ENCODE results near the gene TMEM92.

The TMEM92 gene

DNA sequence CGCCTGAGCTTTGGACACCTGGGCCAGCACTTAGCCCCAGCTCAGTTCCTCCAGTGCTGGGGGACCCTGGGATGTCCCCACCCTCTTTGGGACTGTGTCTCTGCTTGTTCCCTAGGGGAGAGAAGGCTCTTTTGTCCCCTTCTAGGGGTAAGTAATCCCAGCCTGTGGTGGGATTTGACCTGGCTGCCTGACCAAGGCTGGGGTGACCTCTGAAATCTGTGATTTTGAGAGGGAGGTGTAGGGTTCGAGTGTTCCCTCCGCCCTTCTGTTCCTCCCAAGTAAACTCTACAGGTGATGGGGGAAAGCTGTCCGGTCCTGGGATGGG lies 593 bp downstream of the TMEM92 start:
- no peak for DNase-seq (ENCODE audit: extremely low read depth, low read depth)
- no peak for TF ChIP-seq CTCF (IDR thresholded peaks at IDR 0.05; ENCODE audit: low read depth, low read length)

- TF ChIP-seq CTCF (IDR thresholded peaks at IDR 0.05; ENCODE audit: low read depth, low read length) = no peak
- DNase-seq (ENCODE audit: extremely low read depth, low read depth) = no peak
These were observed 1.0 kb downstream of the TMEM92 start for GRCh38 chr17:50275279-50275678.

- no peak for DNase-seq (ENCODE audit: extremely low read depth, low read depth)
- TF ChIP-seq CTCF (IDR thresholded peaks at IDR 0.05; ENCODE audit: low read depth, low read length) = no peak
These were observed 2.5 kb downstream of the TMEM92 start for GRCh38 chr17:50276588-50277356.

- DNase-seq (ENCODE audit: extremely low read depth, low read depth) = no peak
- no peak for TF ChIP-seq CTCF (IDR thresholded peaks at IDR 0.05; ENCODE audit: low read depth, low read length)
These were observed 3.1 kb downstream of the TMEM92 start for GRCh38 chr17:50277357-50277754.

DNA sequence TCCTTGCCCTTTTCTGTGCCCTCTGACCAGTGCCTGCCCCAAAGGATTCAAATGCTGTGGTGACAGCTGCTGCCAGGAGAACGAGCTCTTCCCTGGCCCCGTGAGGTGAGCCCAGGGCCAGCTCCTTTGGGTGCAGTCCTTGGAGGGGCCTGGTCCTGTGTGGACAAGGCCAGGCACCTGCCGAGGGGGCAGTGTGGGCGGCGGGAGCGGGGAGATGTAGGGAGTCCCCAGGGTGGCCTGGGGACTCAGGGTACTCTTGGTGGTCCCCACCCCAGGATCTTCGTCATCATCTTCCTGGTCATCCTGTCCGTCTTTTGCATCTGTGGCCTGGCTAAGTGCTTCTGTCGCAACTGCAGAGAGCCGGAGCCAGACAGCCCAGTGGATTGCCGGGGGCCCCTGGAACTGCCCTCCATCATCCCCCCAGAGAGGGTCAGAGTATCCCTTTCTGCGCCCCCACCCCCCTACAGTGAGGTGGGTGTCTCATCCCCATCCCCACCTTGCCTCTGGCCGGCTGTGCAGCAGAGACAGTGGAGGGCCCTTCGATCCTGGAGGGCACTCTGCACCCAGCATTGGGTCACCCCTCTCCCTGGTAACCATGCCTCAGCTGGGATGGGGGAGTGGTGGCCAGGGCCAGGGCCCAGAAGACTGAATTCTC lies 4.4 kb downstream of the TMEM92 start:
- TF ChIP-seq CTCF (IDR thresholded peaks at IDR 0.05; ENCODE audit: low read depth, low read length) = no peak
- DNase-seq (ENCODE audit: extremely low read depth, low read depth) = no peak

DNA sequence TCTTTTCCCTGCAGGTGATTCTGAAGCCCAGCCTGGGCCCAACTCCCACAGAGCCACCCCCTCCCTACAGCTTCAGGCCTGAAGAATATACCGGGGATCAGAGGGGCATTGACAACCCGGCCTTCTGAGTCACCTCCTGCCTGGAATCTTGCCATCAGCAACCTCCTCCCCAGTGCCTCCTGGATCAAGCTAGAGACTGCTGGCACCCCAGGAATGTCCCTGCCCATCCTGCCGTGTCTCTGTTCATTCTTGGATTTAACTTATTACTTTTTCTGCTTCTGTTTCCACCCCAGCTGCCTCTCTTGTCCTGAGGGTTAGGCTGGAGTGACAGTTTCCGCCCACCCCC lies 4.9 kb downstream of the TMEM92 start:
- DNase-seq (ENCODE audit: extremely low read depth, low read depth) = no peak

More for the DNA sequence above, 4.9 kb downstream of the TMEM92 start:
- no peak for TF ChIP-seq CTCF (IDR thresholded peaks at IDR 0.05; ENCODE audit: low read depth, low read length)

All from AG09319 (cell line).